GM10248 (cell line): ENCODE data around the gene SEMA4F.
"Not testable (repeated sequence)": the region's sequence is repeated elsewhere in the genome, so short reads cannot be mapped to it uniquely, and the experiment has no call there.

Experiments used
- CTCF ChIA-PET: fragments of 300-600 bp; sonication (Branson Sonifier 250); formaldehyde crosslinking; extraction: SDS; loops from one replicate; lab custom pipeline; 2021; ENCODE audit warnings: antibody characterized with exemption; lab: Yijun Ruan, JAX
- POLR2A ChIA-PET: fragments of 350-650 bp; sonication (Branson Sonifier 250); formaldehyde crosslinking; extraction: SDS; loops from one replicate; lab custom pipeline; 2020; ENCODE audit warnings: antibody characterized with exemption; lab: Yijun Ruan, JAX
- DNase-seq: peaks from one replicate; pipeline ENCODE4 v3.0.0; 2012; ENCODE audit errors: extremely low spot score
- TF ChIP-seq, protein P1 (sequence below): IDR thresholded peaks from 2 replicates; pipeline ENCODE4 v1.5.1; 2012; ENCODE audit warnings: mild to moderate bottlenecking, low read depth; ENCODE audit errors: extremely low read depth, missing control alignments, control extremely low read depth

Gene SEMA4F

DNA sequence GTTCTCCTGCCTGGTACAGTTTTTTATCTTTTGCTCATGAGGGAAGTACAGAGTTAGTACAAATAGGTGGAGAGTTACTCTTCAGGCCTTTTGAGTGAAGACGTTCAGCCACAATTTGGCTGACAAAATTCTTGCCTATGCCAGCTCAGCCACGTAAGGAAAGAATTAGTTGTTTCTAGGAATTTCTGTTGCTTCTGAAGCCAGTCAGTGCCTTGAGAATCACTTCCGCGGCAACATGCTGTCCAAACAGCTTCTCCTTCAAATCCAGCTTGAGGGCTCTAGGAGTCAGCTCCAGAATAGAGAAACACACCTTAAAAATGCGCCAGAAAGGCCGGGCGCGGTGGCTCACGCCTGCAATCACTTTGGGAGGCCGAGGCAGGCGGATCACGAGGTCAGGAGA lies 33.4 kb upstream of the SEMA4F start:
- TF ChIP-seq, protein P1, sequence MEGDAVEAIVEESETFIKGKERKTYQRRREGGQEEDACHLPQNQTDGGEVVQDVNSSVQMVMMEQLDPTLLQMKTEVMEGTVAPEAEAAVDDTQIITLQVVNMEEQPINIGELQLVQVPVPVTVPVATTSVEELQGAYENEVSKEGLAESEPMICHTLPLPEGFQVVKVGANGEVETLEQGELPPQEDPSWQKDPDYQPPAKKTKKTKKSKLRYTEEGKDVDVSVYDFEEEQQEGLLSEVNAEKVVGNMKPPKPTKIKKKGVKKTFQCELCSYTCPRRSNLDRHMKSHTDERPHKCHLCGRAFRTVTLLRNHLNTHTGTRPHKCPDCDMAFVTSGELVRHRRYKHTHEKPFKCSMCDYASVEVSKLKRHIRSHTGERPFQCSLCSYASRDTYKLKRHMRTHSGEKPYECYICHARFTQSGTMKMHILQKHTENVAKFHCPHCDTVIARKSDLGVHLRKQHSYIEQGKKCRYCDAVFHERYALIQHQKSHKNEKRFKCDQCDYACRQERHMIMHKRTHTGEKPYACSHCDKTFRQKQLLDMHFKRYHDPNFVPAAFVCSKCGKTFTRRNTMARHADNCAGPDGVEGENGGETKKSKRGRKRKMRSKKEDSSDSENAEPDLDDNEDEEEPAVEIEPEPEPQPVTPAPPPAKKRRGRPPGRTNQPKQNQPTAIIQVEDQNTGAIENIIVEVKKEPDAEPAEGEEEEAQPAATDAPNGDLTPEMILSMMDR, result no peak
- POLR2A ChIA-PET, result no interaction called here
- DNase-seq, result no peak
- CTCF ChIA-PET, result no interaction called here

DNA sequence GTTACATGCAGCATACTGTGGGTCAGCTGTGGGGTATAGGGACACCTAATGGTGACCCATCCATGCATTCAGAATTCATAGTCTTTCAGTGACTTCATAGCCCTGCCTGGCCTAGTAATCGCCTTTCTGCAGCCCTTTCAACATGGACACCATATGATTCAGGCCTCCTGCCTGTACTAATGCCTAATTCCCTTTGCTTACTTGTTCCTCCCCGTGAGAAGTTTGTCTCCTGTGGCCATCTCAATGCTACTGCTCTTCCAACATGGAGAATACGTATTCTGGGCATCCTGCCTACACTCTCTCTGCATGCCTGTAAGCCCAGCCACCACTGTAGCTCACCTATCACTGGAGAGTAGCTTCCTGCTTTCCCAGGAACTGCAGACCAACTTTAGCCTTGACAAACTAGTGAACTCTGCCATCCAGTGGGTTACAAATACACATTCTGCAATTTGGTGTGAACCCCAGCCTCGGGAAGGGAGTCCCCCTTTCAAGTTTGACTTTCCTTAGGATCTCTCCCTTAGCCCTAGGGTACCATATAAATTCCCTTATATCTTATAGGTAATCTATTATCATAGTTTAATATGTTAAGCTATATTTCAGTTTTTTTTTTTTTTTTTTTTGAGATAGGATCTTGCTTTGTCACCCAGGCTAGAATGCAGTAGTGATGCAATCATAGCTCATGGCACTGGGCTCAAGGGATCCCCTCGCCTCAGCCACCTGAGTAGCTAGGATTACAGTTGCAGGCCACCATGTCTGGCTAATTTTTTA lies 28.2 kb upstream of the SEMA4F start:
- DNase-seq, result no peak
- ChIA-PET CTCF (no interaction called here), POLR2A (no interaction called here)
- TF ChIP-seq, protein P1, result no peak

DNA sequence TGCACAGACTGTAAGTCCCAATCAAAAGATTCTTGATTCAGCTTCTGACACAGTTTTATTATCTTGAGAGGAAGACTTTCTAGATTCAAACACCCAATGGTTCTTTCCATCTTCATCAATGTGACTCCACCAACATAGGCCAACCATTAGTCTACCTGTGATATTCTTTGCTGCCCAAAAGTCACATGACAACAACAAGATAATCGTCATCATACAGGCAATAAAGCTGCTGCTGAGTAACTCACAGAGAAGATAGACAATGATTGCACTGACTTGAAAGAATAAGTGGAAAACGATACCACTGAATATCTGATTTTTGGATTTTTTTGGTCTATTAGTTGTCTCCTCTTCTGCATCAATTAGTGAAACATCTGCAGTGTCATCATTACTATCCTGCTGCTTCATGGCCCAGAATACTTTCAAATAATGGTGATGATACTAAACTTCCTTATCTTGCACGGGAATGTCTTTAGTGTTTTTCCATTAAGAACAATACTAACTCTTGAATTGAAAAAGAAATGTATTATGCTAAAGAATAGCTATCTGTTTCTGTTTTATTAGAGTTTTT lies 25.4 kb upstream of the SEMA4F start:
- ChIA-PET POLR2A (no interaction called here), CTCF (interaction anchor here (1.8 kb wide), 1 partner anchor 14 kb away, joined by 6 read pairs; no protein-coding TSS in a partner anchor)
- TF ChIP-seq, protein P1, result no peak
- DNase-seq, result no peak

DNA sequence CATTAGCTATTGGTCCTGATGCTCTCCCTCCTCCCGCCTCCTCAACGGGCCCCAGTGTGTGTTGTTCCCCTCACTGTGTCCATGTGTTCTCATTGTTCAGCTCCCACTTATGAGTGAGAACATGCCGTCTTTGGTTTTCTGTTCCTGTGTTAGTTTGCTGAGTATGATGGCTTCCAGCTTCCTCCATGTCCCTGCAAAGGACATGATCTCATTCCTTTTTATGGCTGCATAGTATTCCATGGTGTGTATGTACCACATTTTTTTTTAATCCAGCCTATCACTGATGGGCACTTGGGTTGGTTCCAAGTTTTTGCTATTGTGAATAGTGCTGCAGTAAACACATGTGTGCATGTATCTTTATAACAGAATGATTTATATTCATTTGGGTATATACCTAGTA lies 23.6 kb upstream of the SEMA4F start:
- POLR2A ChIA-PET, DNase-seq: not testable (repeated sequence)
- CTCF ChIA-PET, result interaction anchor here (1.0 to 1.8 kb wide), 2 partner anchors 10 to 18 kb away, joined by 3 to 4 read pairs; partner anchors contain the start of gene M1AP

DNA sequence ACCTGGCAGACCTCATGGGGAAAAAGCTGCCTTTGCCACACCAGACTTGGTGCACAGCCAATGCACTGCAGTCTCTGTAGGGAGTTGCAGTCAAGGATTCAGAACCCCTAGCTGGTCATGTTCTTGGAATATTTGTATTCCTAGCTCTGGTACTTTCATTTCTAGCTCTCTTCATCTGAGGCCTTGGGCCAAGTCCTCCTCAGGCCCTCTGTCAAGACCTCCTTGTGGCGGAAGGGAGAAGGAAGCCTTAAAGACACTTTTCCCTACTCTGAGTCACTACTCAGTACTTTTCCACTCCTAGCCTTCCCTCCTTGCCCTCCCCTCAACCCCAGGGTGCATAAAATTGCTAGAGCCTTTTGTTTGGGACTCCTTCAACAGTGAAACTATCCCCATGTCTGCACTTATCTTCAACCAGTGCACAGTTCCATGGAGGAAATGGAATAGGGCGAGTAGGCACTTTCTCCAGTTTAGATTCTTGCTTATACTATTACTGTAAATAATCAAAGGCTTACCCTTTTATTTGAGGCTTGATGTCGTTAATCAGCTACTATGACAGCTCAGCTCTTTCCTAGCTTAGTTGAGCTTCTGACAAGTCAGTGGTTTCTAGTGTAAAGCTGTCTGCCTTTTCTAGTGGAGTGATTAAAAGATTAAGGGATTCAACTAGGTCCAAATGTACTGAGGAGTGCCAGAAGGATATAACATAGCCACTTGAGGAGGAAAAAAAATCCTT lies 21.7 kb upstream of the SEMA4F start:
- no peak for DNase-seq
- POLR2A ChIA-PET, result no interaction called here
- CTCF ChIA-PET, result interaction anchor here (1.2 to 1.8 kb wide), 2 partner anchors 16 to 44 kb away, joined by 3 to 5 read pairs; partner anchors contain the start of gene M1AP
- TF ChIP-seq, protein P1, result no peak

DNA sequence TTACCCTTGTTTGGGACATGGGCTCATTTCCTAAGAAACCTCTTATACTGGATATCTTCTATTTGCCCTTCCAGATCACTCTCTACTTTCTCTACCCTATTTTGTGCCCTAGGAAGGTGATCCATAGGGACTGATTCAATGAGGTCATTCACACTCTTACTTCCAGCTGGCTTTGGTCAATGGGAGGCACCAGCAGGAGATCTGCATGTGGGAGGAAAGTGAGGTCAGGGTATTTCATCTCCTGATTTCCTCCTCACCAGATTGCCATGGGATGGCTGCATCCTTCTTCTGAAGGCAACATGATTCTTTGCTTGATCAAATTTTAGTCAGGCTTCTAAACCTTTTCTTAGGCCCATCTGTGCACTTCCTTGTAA lies 21.1 kb upstream of the SEMA4F start:
- ChIA-PET POLR2A (no interaction called here), CTCF (interaction anchor here (1.8 kb wide), 1 partner anchor 16 kb away, joined by 5 read pairs; the partner anchor contains the start of gene M1AP)
- TF ChIP-seq, protein P1, result no peak
- no peak for DNase-seq
